Kidney (tissue), 14 donors: ENCODE results near the gene CAPZA1. TPM values are rescaled to one million over a fixed set of nuclear protein-coding genes. Genes with fewer than 3 reads are reported as not detected.

Source experiments
- DNase-seq, 5 donors: peaks; one replicate each; pipeline ENCODE4 v3.0.0-alpha.2; 2013 to 2020
- FAIRE-seq: peaks from 2 replicates; lab custom pipeline; 2012; peaks lifted over from hg19 to GRCh38; lab: Jason Lieb, UNC
- H3K27ac ChIP-seq, 2 donors: one replicate each; pipeline ENCODE4 v1.7.0; 2013; ENCODE audit warnings: low read depth in 2 of 2, low read length in 2 of 2, inconsistent platforms in 1 of 2
- H3K27me3 ChIP-seq: one replicate; pipeline ENCODE4 v1.7.1; 2013; ENCODE audit warnings: low read length, inconsistent platforms; ENCODE audit not compliant: control insufficient read depth, insufficient read depth
- H3K36me3 ChIP-seq, 3 donors: one replicate each; pipeline versions ENCODE4 v1.7.0 to v1.7.1; 2013; ENCODE audit warnings: low read length in 3 of 3, control low read depth in 1 of 3, inconsistent platforms in 1 of 3; ENCODE audit not compliant: insufficient read depth in 3 of 3, control insufficient read depth in 2 of 3
- H3K4me1 ChIP-seq, 3 donors: one replicate each; pipeline versions ENCODE4 v1.7.0 to v1.7.1; 2013; ENCODE audit warnings: low read length in 3 of 3, inconsistent platforms in 1 of 3, low read depth in 1 of 3; ENCODE audit not compliant: control insufficient read depth in 2 of 3, insufficient read depth in 2 of 3
- H3K4me3 ChIP-seq, 3 donors: one replicate each; pipeline versions ENCODE4 v1.7.0 to v1.8.1; 2013; ENCODE audit warnings: low read length in 3 of 3, control low read depth in 1 of 3, inconsistent platforms in 1 of 3
- H3K9ac ChIP-seq, 3 donors: one replicate each; pipeline versions ENCODE4 v1.7.0 to v1.7.1; 2013; ENCODE audit warnings: low read length in 3 of 3, control low read depth in 1 of 3, inconsistent platforms in 1 of 3
- H3K9me3 ChIP-seq, 3 donors: one replicate each; pipeline versions ENCODE4 v1.7.0 to v1.7.1; 2013; ENCODE audit warnings: low read length in 3 of 3, control low read depth in 1 of 3, inconsistent platforms in 1 of 3; ENCODE audit not compliant: control insufficient read depth in 2 of 3, insufficient read depth in 1 of 3
- CTCF ChIP-seq: IDR thresholded peaks from 3 replicates; pipeline ENCODE4 v1.5.1; 2012; ENCODE audit warnings: mild to moderate bottlenecking, moderate library complexity, borderline replicate concordance; ENCODE audit not compliant: insufficient read depth; ENCODE audit errors: extremely low read depth
- intact Hi-C: fragments of 100-400 bp; cut with DNase I; formaldehyde crosslinking; loops from one replicate; pipeline ENCODE4 v1.11.1; 2022
- polyA plus RNA-seq: library from polyadenylated mRNA; stranded (reverse); fragments of 350-450 nt; fragmentation: Illumina TruSeq; extraction: RNeasy Lipid Tissue Mini Kit (QIAGEN cat#74804); gene quantifications from one replicate; pipeline ENCODE4 v1.2.3, GENCODE V29; 2014; ENCODE audit warnings: low read depth, low replicate concordance; ENCODE audit not compliant: insufficient read depth
- total RNA-seq: library from RNA; stranded (reverse); fragmentation: NEBNext Ultra II Directional; extraction: Animal tissue kit (Norgen Biotek cat#: 25700); gene quantifications from one replicate; pipeline ENCODE4 v1.2.1, GENCODE V29; 2021
- donor health status: control.
- donor health status: control.
- donor health status: control.
- donor health status: control.
- donor health status: control.
- donor health status: DM: yes; HTN: yes; CAD: no.
- donor health status: Normal renal cell carcinoma (clear cell type).

Gene CAPZA1
- total and polyA plus RNA-seq, 2 donors from 2014 or later, result 40.3 to 98.7 TPM

- Histone ChIP-seq H3K4me1 (peaks cover 0 to 22% (median 22%) of the 10 kb centered on the region in 3 donors), H3K27me3 (no peaks in the 10 kb centered on the region), H3K9ac (no peak overlapping the region), H3K27ac (no peak overlapping the region), H3K4me3 (no peak overlapping the region), H3K9me3 (no peaks in the 10 kb centered on the region), H3K36me3 (peaks cover 0 to 47% (median 27%) of the 10 kb centered on the region in 3 donors)
- DNase-seq, result no peak
- no peak for FAIRE-seq
- intact Hi-C loops, result no loop called here
- TF ChIP-seq CTCF, result no peak
Measured at GRCh38 chr1:112695276-112695675, 75.6 kb downstream of the CAPZA1 start.

- Histone ChIP-seq H3K36me3 (peaks cover 0 to 52% (median 22%) of the 10 kb centered on the region in 3 donors), H3K9ac (no peak overlapping the region), H3K4me1 (peaks cover 0 to 37% (median 35%) of the 10 kb centered on the region in 3 donors), H3K4me3 (no peak overlapping the region), H3K27me3 (no peaks in the 10 kb centered on the region), H3K9me3 (no peaks in the 10 kb centered on the region), H3K27ac (no peak overlapping the region)
- DNase-seq (no peak), FAIRE-seq (no peak)
- intact Hi-C loops, result no loop called here
- no peak for TF ChIP-seq CTCF
Measured at GRCh38 chr1:112696578-112697314, 77.1 kb downstream of the CAPZA1 start.

- peaks cover 0 to 46% (median 42%) of the 10 kb centered on the region in 3 donors for H3K4me1 ChIP-seq
- H3K9ac ChIP-seq, result no peak overlapping the region
- no peak for DNase-seq
- H3K27ac ChIP-seq, result peak overlapping the region; percentile 75 to 93
- no peak for FAIRE-seq
- H3K4me3 ChIP-seq, result peak overlapping the region in 1 of 3 donors; percentile 43
- H3K36me3 ChIP-seq, result peaks cover 0 to 53% (median 18%) of the 10 kb centered on the region in 3 donors
- TF ChIP-seq CTCF, result no peak
- no peaks in the 10 kb centered on the region for H3K27me3 ChIP-seq
- intact Hi-C loops, result no loop called here
- H3K9me3 ChIP-seq, result no peaks in the 10 kb centered on the region
Measured at GRCh38 chr1:112697781-112698201, 78.2 kb downstream of the CAPZA1 start.
